GM12878 (cell line): ENCODE data around the gene TRMT1. TPM values are rescaled to one million over a fixed set of nuclear protein-coding genes. Genes with fewer than 3 reads are reported as not detected.

Experiments
- ATAC-seq: fragments of 200-7000 bp; cut with Tn5 transposase; 3 replicates; pipeline ENCODE4 v1.9.1; 2020; ENCODE audit warnings: mild to moderate bottlenecking, moderate library complexity
- BruUV-seq: library from RNA; stranded (reverse); fragments of 400-500 nt; replicated peaks from 2 replicates; lab custom pipeline; 2021; lab: Mats Ljungman, UMichigan
- CTCF ChIA-PET: fragments of 300-600 bp; sonication (Branson Sonifier 250); formaldehyde crosslinking; extraction: SDS; loops from one replicate; lab custom pipeline; 2021; ENCODE audit warnings: inconsistent platforms; lab: Yijun Ruan, JAX
- POLR2A ChIA-PET: fragments of 350-600 bp; formaldehyde crosslinking; extraction: SDS; loops from one replicate; lab custom pipeline; 2021; ENCODE audit warnings: inconsistent platforms; lab: Charles Lee
- RAD21 ChIA-PET: fragments of 300-600 bp; sonication (Branson Sonifier 250); formaldehyde crosslinking; loops from one replicate; lab custom pipeline; 2023; ENCODE audit warnings: antibody characterized with exemption; ENCODE audit not compliant: unreplicated experiment; lab: Charles Lee
- SMC1A ChIA-PET: fragments of 300-600 bp; sonication (Branson Sonifier 250); formaldehyde crosslinking; loops from one replicate; lab custom pipeline; 2023; ENCODE audit not compliant: unreplicated experiment, uncharacterized antibody; lab: Charles Lee
- DNase-seq: peaks from one replicate; pipeline ENCODE4 v3.0.0-alpha.2; 2011; ENCODE audit warnings: low read depth, low spot score
- FAIRE-seq: peaks from 3 replicates; lab custom pipeline; 2011; peaks lifted over from hg19 to GRCh38; lab: Jason Lieb, UNC
- H2AFZ ChIP-seq: 2 replicates; pipeline ENCODE4 v1.6.0; 2011; ENCODE audit warnings: low read depth, low read length, control low read depth; ENCODE audit not compliant: control insufficient read depth
- H3K27ac ChIP-seq: 2 replicates; pipeline ENCODE4 v1.5.1; 2011; ENCODE audit warnings: control low read depth; ENCODE audit not compliant: control insufficient read depth, insufficient read depth
- H3K27me3 ChIP-seq, 2 experiments: replicated peaks in 1 of 2; 2 replicates each; pipeline versions ENCODE4 v1.6.0 to v1.6.1; 2011; ENCODE audit warnings: low read length in 1 of 2; ENCODE audit not compliant: control insufficient read depth in 2 of 2, insufficient read depth in 2 of 2
- H3K36me3 ChIP-seq, 2 experiments: 2 replicates each; pipeline ENCODE4 v1.5.1; 2011; ENCODE audit warnings: low read length in 1 of 2; ENCODE audit not compliant: control insufficient read depth in 2 of 2, insufficient read depth in 2 of 2
- H3K4me1 ChIP-seq: 2 replicates; pipeline ENCODE4 v1.6.1; 2011; ENCODE audit warnings: mild to moderate bottlenecking, low read length, moderate library complexity, mixed read lengths; ENCODE audit not compliant: control insufficient read depth, insufficient read depth
- H3K4me2 ChIP-seq: 2 replicates; pipeline ENCODE4 v1.6.0; 2011; ENCODE audit warnings: control low read depth; ENCODE audit not compliant: control insufficient read depth, insufficient read depth
- H3K4me3 ChIP-seq: fragments of 200-600 bp; sonication (generic); 2 replicates; pipeline ENCODE4 v1.5.1; 2016
- H3K79me2 ChIP-seq: 2 replicates; pipeline ENCODE4 v1.6.0; 2011; ENCODE audit warnings: low read length; ENCODE audit not compliant: control insufficient read depth, insufficient read depth
- H3K9ac ChIP-seq: 2 replicates; pipeline ENCODE4 v1.8.0; 2011; ENCODE audit warnings: low read length, control low read depth, mixed read lengths; ENCODE audit not compliant: control insufficient read depth, insufficient read depth
- H3K9me3 ChIP-seq: replicated peaks from 3 replicates; pipeline ENCODE4 v1.5.1; 2011; ENCODE audit warnings: mild to moderate bottlenecking, low read length; ENCODE audit not compliant: control insufficient read depth, insufficient read depth
- H4K20me1 ChIP-seq: 2 replicates; pipeline ENCODE4 v1.6.0; 2011; ENCODE audit not compliant: control insufficient read depth, insufficient read depth
- BCLAF1 ChIP-seq: fragments of 450-650 bp; IDR thresholded peaks from 2 replicates; pipeline ENCODE4 v1.6.1; 2017; ENCODE audit warnings: antibody characterized with exemption, mild to moderate bottlenecking, moderate library complexity
- CREB1 ChIP-seq: IDR thresholded peaks from 2 replicates; pipeline ENCODE4 v1.6.1; 2012; ENCODE audit warnings: low read depth, mild to moderate bottlenecking, inconsistent platforms
- E4F1 ChIP-seq: fragments of 450-650 bp; IDR thresholded peaks from 2 replicates; pipeline ENCODE4 v1.6.1; 2018; ENCODE audit warnings: borderline replicate concordance, mild to moderate bottlenecking; ENCODE audit not compliant: partially characterized antibody
- PAX5 ChIP-seq: IDR thresholded peaks from 2 replicates; pipeline ENCODE4 v1.6.1; 2011; ENCODE audit warnings: low read depth, low read length, borderline replicate concordance
- WGBS: methylation state at CpG from one replicate; pipeline ENCODE4 v1.1.6; 2016; ENCODE audit warnings: low lambda C conversion rate; ENCODE audit not compliant: insufficient replicate concordance, insufficient coverage; ENCODE audit errors: missing lambda C conversion rate; 5-methylcytosine and 5-hydroxymethylcytosine counted together
- in situ Hi-C: fragments of 300-500 bp; cut with MboI; formaldehyde crosslinking; loops from 9 replicates; pipeline ENCODE4 v1.14.3; 2018; ENCODE audit warnings: mixed read lengths
- intact Hi-C: fragments of 100-400 bp; cut with micrococcal nuclease; formaldehyde crosslinking; loops from one replicate; pipeline ENCODE4 v1.14.2; 2022; ENCODE audit not compliant: unreplicated experiment
- polyA plus RNA-seq, 11 experiments: library from polyadenylated mRNA; depleted of rRNA in 4 of 11; unstranded in 6 of 11; stranded (reverse) in 5 of 11; fragments of >200 nt; fragmentation: Nextera tagmentation in 4 of 11; fragmentation: Illumina TruSeq in 1 of 11; extraction: Ambion mirVana in 4 of 11; extraction: Trizol in 1 of 11; gene quantifications; 1 replicate in 1 of 11; 2 replicates in 10 of 11; pipeline versions ENCODE4 v1.2.1 to v1.2.3, GENCODE V29; 2011 to 2016; ENCODE audit warnings: inconsistent platforms in 2 of 11, missing spikeins in 2 of 11, low read depth in 1 of 11
- total RNA-seq, 4 experiments: library from RNA; depleted of rRNA in 3 of 4; stranded (reverse); fragments of >200 nt in 3 of 4; fragmentation: Illumina TruSeq in 1 of 4; extraction: Trizol in 1 of 4; gene quantifications; 2 replicates each; pipeline versions ENCODE4 v1.2.1 to v1.2.3, GENCODE V29; 2013 to 2021
- TF ChIP-seq, protein P1 (sequence below): fragments of 450-650 bp; formaldehyde crosslinking; IDR thresholded peaks from 2 replicates; pipeline ENCODE4 v1.4.0; 2020; ENCODE audit warnings: mild to moderate bottlenecking, moderate library complexity
- TF ChIP-seq, protein P2 (sequence below): IDR thresholded peaks from 2 replicates; pipeline ENCODE4 v1.6.1; 2011; ENCODE audit warnings: borderline replicate concordance, low read depth, mild to moderate bottlenecking, moderate library complexity, low read length; ENCODE audit not compliant: insufficient read depth, poor library complexity, severe bottlenecking
- TF ChIP-seq, protein P3 (sequence below): fragments of 450-650 bp; IDR thresholded peaks from 2 replicates; pipeline ENCODE4 v1.6.1; 2017; ENCODE audit warnings: low read depth, mild to moderate bottlenecking, moderate library complexity

TRMT1 gene
- total and polyA plus RNA-seq, 10 of the 15 experiments (the other 5 are each of a cell fraction or from before 2014, with no cell fraction given), result 3.4 to 68.8 (median 34.8) TPM

DNA sequence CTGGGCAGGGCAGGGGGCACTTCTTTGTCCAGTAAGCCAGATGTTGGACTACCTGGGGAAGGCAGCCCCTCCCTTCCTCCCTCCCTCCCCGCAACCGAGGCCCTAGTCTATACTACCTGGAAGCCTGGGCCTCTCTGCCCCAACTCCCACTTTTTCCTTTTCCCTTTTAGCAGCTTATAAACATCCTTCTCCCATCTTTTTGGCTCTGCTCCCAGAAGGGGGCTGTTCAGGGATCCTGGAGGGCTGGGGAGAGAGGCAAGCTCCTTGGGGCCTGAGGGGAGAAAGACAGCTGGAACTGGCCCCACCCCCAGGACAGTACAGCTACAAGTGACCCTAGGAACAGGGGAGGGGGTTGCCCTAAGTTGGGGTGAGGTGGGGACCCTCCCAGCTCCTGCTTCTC lies 58.8 kb downstream of the TRMT1 start (continued):
- TF ChIP-seq E4F1, result no peak
- TF ChIP-seq, protein P1, sequence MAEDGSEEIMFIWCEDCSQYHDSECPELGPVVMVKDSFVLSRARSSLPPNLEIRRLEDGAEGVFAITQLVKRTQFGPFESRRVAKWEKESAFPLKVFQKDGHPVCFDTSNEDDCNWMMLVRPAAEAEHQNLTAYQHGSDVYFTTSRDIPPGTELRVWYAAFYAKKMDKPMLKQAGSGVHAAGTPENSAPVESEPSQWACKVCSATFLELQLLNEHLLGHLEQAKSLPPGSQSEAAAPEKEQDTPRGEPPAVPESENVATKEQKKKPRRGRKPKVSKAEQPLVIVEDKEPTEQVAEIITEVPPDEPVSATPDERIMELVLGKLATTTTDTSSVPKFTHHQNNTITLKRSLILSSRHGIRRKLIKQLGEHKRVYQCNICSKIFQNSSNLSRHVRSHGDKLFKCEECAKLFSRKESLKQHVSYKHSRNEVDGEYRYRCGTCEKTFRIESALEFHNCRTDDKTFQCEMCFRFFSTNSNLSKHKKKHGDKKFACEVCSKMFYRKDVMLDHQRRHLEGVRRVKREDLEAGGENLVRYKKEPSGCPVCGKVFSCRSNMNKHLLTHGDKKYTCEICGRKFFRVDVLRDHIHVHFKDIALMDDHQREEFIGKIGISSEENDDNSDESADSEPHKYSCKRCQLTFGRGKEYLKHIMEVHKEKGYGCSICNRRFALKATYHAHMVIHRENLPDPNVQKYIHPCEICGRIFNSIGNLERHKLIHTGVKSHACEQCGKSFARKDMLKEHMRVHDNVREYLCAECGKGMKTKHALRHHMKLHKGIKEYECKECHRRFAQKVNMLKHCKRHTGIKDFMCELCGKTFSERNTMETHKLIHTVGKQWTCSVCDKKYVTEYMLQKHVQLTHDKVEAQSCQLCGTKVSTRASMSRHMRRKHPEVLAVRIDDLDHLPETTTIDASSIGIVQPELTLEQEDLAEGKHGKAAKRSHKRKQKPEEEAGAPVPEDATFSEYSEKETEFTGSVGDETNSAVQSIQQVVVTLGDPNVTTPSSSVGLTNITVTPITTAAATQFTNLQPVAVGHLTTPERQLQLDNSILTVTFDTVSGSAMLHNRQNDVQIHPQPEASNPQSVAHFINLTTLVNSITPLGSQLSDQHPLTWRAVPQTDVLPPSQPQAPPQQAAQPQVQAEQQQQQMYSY, result no peak

- BruUV-seq, result no TSS peak
- in situ Hi-C loops, result no loop called here
- TF ChIP-seq PAX5 (no peak), CREB1 (no peak), BCLAF1 (no peak)
- TF ChIP-seq, protein P2, sequence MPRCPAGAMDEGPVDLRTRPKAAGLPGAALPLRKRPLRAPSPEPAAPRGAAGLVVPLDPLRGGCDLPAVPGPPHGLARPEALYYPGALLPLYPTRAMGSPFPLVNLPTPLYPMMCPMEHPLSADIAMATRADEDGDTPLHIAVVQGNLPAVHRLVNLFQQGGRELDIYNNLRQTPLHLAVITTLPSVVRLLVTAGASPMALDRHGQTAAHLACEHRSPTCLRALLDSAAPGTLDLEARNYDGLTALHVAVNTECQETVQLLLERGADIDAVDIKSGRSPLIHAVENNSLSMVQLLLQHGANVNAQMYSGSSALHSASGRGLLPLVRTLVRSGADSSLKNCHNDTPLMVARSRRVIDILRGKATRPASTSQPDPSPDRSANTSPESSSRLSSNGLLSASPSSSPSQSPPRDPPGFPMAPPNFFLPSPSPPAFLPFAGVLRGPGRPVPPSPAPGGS, result no peak
- TF ChIP-seq, protein P3, sequence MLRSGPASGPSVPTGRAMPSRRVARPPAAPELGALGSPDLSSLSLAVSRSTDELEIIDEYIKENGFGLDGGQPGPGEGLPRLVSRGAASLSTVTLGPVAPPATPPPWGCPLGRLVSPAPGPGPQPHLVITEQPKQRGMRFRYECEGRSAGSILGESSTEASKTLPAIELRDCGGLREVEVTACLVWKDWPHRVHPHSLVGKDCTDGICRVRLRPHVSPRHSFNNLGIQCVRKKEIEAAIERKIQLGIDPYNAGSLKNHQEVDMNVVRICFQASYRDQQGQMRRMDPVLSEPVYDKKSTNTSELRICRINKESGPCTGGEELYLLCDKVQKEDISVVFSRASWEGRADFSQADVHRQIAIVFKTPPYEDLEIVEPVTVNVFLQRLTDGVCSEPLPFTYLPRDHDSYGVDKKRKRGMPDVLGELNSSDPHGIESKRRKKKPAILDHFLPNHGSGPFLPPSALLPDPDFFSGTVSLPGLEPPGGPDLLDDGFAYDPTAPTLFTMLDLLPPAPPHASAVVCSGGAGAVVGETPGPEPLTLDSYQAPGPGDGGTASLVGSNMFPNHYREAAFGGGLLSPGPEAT, result no peak
Measured at GRCh38 chr19:13057147-13057572, 59.4 kb downstream of the TRMT1 start.

More at GRCh38 chr19:13057147-13057572, 59.4 kb downstream of the TRMT1 start:
- FAIRE-seq, result no peak
- no peak overlapping the region for H3K27ac ChIP-seq
- H3K4me2 ChIP-seq, result no peak overlapping the region
- H3K9me3 ChIP-seq, result no peaks in the 10 kb centered on the region
- WGBS, result 50% methylated on average over 15 of the region's 15 CpGs
- ChIA-PET POLR2A (interaction anchor here (0.5 kb wide), 2 partner anchors 123 to 1311 kb away, joined by 3 to 4 read pairs; no protein-coding TSS in a partner anchor), CTCF (interaction anchor here (0.9 to 10.9 kb wide), 4 partner anchors 77 to 1246 kb away, joined by 3 to 247 read pairs (median 3); partner anchors contain the start of gene GCDH), RAD21 (interaction anchor here (1.4 to 1.9 kb wide), 2 partner anchors 24 to 80 kb away, joined by 4 read pairs; no protein-coding TSS in a partner anchor), SMC1A (interaction anchor here (0.9 kb wide), 1 partner anchor 76 kb away, joined by 3 read pairs; no protein-coding TSS in a partner anchor)
- no peak for ATAC-seq
- no peak overlapping the region for H3K4me3 ChIP-seq
- H4K20me1 ChIP-seq, result no peaks in the 10 kb centered on the region
- no peaks in the 10 kb centered on the region for H3K36me3 ChIP-seq
- no peaks in the 10 kb centered on the region for H3K79me2 ChIP-seq
- peaks cover 6 to 7% of the 10 kb centered on the region in 2 experiments for H3K27me3 ChIP-seq
- intact Hi-C loops, result no loop called here
- no peaks in the 10 kb centered on the region for H3K4me1 ChIP-seq
- H3K9ac ChIP-seq, result no peak overlapping the region
- DNase-seq, result no peak
- H2AFZ ChIP-seq, result no peak overlapping the region
